Peyer's patch (tissue), 4 donors: Measurements from ENCODE around the gene HPSE2. TPM values are rescaled to one million over a fixed set of nuclear protein-coding genes. Genes with fewer than 3 reads are reported as not detected.

Source experiments
- DNase-seq, 3 donors: peaks; one replicate each; pipeline ENCODE4 v3.0.0-alpha.2; 2017 to 2019
- H3K27ac ChIP-seq, 4 donors: fragments of 200-600 bp; sonication (generic); one replicate each; pipeline ENCODE4 v1.5.1; 2016 to 2019
- H3K27me3 ChIP-seq, 2 donors: fragments of 200-600 bp; sonication (generic); one replicate each; pipeline ENCODE4 v1.5.1; 2019
- H3K36me3 ChIP-seq, 3 donors: fragments of 200-600 bp; sonication (generic); one replicate each; pipeline ENCODE4 v1.5.1; 2016 to 2019
- H3K4me1 ChIP-seq, 4 donors: fragments of 200-600 bp; sonication (generic); one replicate each; pipeline ENCODE4 v1.5.1; 2016 to 2019
- H3K4me3 ChIP-seq, 4 donors: fragments of 200-600 bp; sonication (generic); 1 replicate in 3 of 4; 2 replicates in 1 of 4; pipeline ENCODE4 v1.5.1; 2016 to 2019; ENCODE audit warnings: mild to moderate bottlenecking in 1 of 4
- H3K9me3 ChIP-seq, 4 donors: fragments of 200-600 bp; sonication (generic); one replicate each; pipeline ENCODE4 v1.5.1; 2016 to 2019; ENCODE audit warnings: mild to moderate bottlenecking in 1 of 4
- POLR2A ChIP-seq, 2 donors: fragments of 450-650 bp; IDR thresholded peaks; one replicate each; pipeline ENCODE4 v1.5.1; 2017; ENCODE audit warnings: antibody characterized with exemption in 2 of 2, mild to moderate bottlenecking in 2 of 2, moderate library complexity in 2 of 2
- total RNA-seq, 4 donors: library from RNA; depleted of rRNA; stranded (reverse); fragments of >200 nt; gene quantifications; one replicate each; pipeline ENCODE4 v1.1.0, GENCODE V29; 2016
- TF ChIP-seq, protein P1 (sequence below), 6 experiments: fragments of 450-650 bp in 4 of 6; fragments of 200-600 bp in 2 of 6; sonication (generic) in 1 of 6; IDR thresholded peaks; one replicate each; pipeline ENCODE4 v1.5.1; 2017 to 2019; ENCODE audit warnings: antibody characterized with exemption in 6 of 6, mild to moderate bottlenecking in 3 of 6, moderate library complexity in 1 of 6

HPSE2 gene
- total RNA-seq, 4 donors from 2014 or later, result 3.0 to 15.7 (median 7.4) TPM

- H3K4me3 ChIP-seq, result no peak overlapping the region
- no peak for DNase-seq
- no peaks in the 10 kb centered on the region for H3K4me1 ChIP-seq
These were observed 706.9 kb downstream of the HPSE2 start for GRCh38 chr10:98528805-98529183.

DNA sequence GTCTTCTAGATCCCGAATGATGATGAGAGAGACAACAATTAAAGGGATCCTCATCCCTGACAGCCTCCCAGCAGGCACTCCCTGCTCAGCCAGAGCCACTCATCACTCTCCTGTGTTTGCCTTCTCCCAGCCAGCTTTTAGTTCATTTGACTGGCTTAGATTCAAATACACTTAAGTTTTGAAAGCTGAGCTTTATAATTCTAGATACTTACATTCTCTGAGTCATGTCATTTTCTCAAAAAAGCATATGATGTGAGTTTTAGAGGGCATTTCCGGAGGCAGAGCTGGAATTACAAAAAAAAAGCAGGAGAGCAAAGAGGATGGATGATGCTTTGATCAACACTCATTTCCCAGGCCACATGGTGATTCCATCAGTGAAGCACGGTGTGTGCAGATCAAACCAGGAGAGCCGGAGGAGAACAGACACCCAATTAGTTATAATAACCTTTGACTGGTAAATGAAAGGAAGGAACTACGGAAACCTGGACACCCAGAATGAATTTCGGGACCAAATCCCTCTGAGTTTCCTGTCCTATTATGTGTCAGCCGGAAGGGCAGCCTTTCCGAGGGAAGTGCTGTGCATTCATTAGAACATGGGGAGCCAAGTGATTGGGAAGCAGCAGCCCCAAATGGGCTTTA lies 707.4 kb downstream of the HPSE2 start:
- Histone ChIP-seq H3K4me1 (no peaks in the 10 kb centered on the region), H3K27me3 (no peaks in the 10 kb centered on the region), H3K36me3 (no peaks in the 10 kb centered on the region), H3K9me3 (no peaks in the 10 kb centered on the region), H3K4me3 (no peak overlapping the region), H3K27ac (peak overlapping the region in 1 of 4 donors; percentile 9)
- no peak for DNase-seq
- TF ChIP-seq, protein P1, sequence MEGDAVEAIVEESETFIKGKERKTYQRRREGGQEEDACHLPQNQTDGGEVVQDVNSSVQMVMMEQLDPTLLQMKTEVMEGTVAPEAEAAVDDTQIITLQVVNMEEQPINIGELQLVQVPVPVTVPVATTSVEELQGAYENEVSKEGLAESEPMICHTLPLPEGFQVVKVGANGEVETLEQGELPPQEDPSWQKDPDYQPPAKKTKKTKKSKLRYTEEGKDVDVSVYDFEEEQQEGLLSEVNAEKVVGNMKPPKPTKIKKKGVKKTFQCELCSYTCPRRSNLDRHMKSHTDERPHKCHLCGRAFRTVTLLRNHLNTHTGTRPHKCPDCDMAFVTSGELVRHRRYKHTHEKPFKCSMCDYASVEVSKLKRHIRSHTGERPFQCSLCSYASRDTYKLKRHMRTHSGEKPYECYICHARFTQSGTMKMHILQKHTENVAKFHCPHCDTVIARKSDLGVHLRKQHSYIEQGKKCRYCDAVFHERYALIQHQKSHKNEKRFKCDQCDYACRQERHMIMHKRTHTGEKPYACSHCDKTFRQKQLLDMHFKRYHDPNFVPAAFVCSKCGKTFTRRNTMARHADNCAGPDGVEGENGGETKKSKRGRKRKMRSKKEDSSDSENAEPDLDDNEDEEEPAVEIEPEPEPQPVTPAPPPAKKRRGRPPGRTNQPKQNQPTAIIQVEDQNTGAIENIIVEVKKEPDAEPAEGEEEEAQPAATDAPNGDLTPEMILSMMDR (IDR thresholded peaks at IDR 0.05), result no peak
- no peak for TF ChIP-seq POLR2A (IDR thresholded peaks at IDR 0.05)

More at GRCh38 chr10:98528805-98529183, 706.9 kb downstream of the HPSE2 start:
- no peaks in the 10 kb centered on the region for H3K27me3 ChIP-seq
- peak overlapping the region in 1 of 4 donors; percentile 9 for H3K27ac ChIP-seq
- TF ChIP-seq, protein P1 (IDR thresholded peaks at IDR 0.05), result no peak
- TF ChIP-seq POLR2A (IDR thresholded peaks at IDR 0.05), result no peak
- no peaks in the 10 kb centered on the region for H3K36me3 ChIP-seq
- H3K9me3 ChIP-seq, result no peaks in the 10 kb centered on the region

GRCh38 chr10:98525969-98526368 lies 709.7 kb downstream of the HPSE2 start:
- Histone ChIP-seq H3K36me3 (no peaks in the 10 kb centered on the region), H3K27ac (no peak overlapping the region), H3K27me3 (no peaks in the 10 kb centered on the region), H3K4me1 (no peaks in the 10 kb centered on the region), H3K9me3 (no peaks in the 10 kb centered on the region), H3K4me3 (no peak overlapping the region)
- TF ChIP-seq POLR2A (IDR thresholded peaks at IDR 0.05), result no peak
- TF ChIP-seq, protein P1 (IDR thresholded peaks at IDR 0.05), result no peak
- no peak for DNase-seq

- H3K9me3 ChIP-seq, result no peaks in the 10 kb centered on the region
- H3K27ac ChIP-seq, result no peak overlapping the region
- H3K4me1 ChIP-seq, result no peaks in the 10 kb centered on the region
- no peaks in the 10 kb centered on the region for H3K27me3 ChIP-seq
- H3K4me3 ChIP-seq, result no peak overlapping the region
- DNase-seq, result no peak
- TF ChIP-seq, protein P1 (IDR thresholded peaks at IDR 0.05), result no peak
- no peak for TF ChIP-seq POLR2A (IDR thresholded peaks at IDR 0.05)
- H3K36me3 ChIP-seq, result no peaks in the 10 kb centered on the region
These were observed 711.5 kb downstream of the HPSE2 start for GRCh38 chr10:98524124-98524523.

GRCh38 chr10:98519841-98520240 lies 715.8 kb downstream of the HPSE2 start:
- no peaks in the 10 kb centered on the region for H3K36me3 ChIP-seq
- no peaks in the 10 kb centered on the region for H3K9me3 ChIP-seq
- no peak overlapping the region for H3K4me3 ChIP-seq
- DNase-seq, result no peak
- no peak overlapping the region for H3K27ac ChIP-seq
- no peaks in the 10 kb centered on the region for H3K4me1 ChIP-seq
- H3K27me3 ChIP-seq, result no peaks in the 10 kb centered on the region
- TF ChIP-seq, protein P1 (IDR thresholded peaks at IDR 0.05), result no peak
- TF ChIP-seq POLR2A (IDR thresholded peaks at IDR 0.05), result no peak
